Activated T-cell treated with anti-CD3 and anti-CD28 coated beads, Interleukin-2, amount 50 U/mL, for 48 hours (primary cell): ENCODE measurements around the gene NSUN7.

Source experiments
- DNase-seq, 2 experiments: peaks; one replicate each; pipeline ENCODE4 v3.0.0-alpha.2; 2020

NSUN7 gene

DNA sequence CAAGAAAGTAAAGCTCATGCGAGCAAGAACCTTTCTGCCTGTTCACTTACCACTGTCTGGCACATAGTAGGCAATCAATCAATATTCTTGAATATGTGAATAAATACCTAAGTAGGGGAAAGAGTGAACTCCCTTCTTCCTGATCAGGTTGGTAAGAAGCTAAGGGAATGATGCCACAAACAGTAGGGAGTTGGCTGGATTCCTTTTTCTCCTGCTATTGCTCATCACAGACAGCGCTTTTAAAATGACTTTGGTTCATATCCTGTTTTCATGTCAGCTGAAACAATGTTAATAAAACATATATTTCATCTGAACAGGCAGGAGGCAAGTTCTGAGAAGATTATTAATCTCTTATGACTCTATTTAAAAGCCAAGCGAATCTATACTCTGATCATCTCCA, 99.2 kb downstream of the NSUN7 start:
- no peak for DNase-seq

DNA sequence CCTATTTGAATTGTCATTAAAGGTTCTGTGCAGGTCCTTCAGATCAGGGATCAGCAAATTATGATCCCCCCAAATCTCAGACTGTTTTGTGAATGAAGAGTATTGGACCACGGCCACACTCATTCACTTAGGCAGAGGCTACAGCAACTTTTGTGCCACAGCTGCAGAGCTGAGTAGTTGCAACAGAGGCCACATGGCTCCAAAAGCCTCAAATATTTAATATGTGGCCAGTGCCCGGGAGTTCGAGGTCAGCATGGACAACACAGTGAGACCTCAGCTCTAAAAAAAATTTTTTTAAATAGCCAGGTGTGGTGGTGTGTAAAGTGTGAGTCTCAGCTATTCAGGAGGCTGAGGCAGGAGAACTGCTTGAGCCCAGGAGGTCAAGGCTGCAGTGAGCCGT, 100.7 kb downstream of the NSUN7 start:
- no peak for DNase-seq

- no peak for DNase-seq
These were observed 106.6 kb downstream of the NSUN7 start for GRCh38 chr4:40856277-40856839.

DNA sequence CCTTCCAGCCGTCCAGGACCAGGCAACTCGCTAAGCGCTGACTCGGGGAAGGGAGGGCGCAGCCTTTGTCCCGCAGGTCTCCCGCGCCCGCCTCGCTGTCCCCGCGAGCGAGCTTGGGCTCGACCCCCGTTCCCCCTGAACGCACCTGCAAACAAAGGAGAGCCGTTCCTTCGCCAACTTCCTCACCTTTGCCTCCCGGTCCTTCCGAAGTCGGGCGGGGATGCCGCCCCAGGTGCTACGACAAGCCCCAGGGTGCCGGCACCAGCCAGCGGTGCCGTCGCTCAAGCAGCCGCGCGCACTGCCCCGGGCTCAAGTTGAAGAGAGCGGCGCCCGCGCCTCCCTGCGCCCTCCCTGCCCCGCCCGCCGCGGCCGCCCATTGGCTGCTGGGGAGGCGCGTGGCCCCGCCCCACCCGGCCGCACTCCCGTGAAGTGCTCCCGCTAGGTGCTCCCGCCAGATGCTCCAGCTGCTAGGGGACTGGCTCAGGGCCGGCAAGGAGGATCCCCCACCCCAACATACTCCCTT, 107.1 kb downstream of the NSUN7 start:
- peak; percentile 71 to 75 for DNase-seq

- DNase-seq, result no peak
These were observed 108.2 kb downstream of the NSUN7 start for GRCh38 chr4:40857956-40858355.

GRCh38 chr4:40858962-40859361, 109.2 kb downstream of the NSUN7 start:
- DNase-seq, result no peak
